GM19193 (cell line): Measurements from ENCODE around the gene CLECL1.

Source experiments
- POLR2A ChIP-seq: IDR thresholded peaks from 4 replicates; pipeline ENCODE4 v1.6.1; 2011; ENCODE audit not compliant: insufficient read depth, insufficient read length; ENCODE audit errors: extremely low read depth

CLECL1 gene

DNA sequence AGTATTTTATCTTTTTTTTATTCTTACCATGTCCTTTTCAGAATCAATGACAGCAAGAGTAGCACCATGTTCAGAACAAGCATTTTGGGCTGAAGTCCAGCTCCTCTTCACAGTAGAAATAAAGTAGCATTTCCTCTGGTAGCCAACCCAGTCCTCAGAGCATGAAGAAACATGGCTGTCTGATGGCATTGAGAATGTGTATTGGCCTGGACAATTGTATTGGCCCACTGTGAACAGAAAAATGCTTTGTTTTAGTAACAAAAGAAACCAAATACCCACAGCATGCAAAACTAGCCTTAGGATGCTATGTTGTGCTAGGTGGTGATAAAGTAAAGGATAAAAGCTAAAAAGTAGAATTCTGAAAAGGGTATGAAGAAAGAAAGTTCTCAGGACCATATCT, 22.1 kb upstream of the CLECL1 start:
- TF ChIP-seq POLR2A = no peak

DNA sequence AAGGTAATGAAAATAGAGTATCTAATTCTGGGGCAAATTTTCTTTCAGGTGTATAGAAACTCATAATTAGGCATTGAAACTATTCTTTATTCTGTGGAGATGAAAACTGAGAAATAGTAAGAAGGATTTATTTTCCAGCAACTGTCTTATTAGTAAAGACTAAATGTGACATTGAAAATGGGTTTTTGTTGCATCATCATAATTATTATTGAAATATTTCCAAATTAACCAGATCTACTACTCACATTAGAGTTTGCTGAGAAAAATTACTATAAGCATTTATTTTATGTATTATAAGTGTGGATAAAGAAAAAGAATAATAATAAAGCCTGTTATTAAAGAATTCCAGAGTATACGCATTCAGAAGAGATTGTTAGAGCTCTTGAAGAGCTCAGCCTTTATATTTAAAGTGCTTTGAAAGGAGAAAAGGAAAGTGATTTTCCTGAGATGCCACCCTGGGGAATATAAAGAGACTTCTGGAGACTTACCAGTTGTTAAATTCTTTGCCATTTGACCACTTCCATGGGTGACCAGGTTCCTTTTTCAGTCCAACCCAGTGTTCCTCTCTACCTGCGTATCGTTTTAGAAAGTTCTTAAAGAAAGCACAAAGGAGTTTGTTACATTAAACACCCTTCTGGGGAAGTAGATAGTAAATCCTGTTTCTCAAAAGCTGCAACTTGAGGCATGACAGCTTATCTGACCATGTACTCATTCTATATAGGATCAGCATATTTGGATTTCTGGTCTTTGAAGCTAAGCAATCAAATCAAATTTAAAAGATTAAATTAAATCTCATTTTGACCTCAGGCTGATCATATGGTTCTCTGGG, 21.4 kb upstream of the CLECL1 start:
- peak; percentile 33 for TF ChIP-seq POLR2A

DNA sequence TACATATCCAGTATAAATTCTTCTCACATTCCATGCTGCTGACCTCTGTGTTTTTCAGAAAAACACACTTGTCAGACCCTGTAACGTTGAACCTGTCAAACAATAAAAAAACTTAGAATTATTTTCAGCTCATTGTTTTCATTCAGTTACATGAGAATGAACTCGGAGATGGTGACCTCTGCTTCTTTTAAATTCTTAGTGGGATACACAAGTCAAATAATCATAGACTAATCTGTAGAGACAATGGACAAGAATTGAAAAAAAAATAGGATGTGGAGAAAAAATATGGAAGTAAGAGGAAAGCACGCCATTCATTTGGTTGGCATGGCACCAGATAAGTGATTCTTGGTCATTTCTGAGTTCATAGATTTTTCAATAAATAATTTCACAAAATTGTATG, 20.6 kb upstream of the CLECL1 start:
- no peak for TF ChIP-seq POLR2A

DNA sequence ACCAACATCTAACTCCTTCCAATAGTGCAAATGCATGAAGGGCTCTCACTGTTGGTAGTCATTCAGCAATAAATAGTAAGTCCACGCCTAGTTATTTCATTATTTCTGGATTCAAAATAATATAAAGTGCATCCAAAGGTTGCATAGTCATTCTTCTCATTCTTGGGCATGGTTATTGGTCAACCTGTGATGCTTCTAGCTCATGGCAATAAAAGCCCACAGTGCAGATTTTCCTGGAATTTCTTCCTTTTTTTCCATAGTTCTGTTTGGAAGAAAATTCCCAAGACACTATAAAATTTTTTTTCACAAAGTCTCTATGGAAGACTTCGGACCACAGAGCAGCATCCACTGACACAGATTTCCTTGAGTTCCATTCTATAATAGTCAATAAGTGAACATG, 20.2 kb upstream of the CLECL1 start:
- TF ChIP-seq POLR2A = no peak

DNA sequence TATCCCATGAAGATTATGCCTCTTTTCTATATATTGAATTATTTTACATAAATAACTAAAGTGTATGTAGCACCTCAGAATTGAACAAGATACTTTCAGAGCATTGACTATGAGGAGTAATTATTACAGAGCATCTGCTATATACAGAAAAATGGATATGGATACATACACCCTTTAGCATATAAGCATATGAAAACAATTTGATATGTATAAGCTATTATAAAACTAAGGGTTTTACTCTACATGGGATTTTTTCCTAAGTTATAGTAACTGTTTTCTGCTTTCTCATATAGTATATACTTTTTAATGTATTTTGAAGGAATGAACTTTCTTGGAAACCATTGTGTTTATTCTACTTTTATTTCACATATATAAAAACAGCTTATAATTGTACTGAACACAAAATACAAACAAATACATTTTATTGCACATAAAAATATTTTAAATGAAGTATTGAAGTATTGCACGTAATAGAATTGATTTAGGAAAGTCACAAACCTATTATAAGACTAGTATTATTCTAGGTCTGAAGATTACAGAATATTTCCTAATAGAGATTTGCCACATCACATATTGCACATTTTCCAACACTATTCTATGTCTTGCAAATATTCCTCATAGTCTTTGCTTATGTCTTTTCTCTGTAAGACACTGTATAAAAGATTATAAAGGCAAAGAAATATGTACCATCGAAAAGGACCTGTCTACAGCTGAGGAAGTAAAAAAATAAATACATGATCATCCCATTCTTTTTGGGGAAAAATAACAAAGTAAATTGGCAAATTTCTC, 19.4 kb upstream of the CLECL1 start:
- peak; percentile 3 for TF ChIP-seq POLR2A

DNA sequence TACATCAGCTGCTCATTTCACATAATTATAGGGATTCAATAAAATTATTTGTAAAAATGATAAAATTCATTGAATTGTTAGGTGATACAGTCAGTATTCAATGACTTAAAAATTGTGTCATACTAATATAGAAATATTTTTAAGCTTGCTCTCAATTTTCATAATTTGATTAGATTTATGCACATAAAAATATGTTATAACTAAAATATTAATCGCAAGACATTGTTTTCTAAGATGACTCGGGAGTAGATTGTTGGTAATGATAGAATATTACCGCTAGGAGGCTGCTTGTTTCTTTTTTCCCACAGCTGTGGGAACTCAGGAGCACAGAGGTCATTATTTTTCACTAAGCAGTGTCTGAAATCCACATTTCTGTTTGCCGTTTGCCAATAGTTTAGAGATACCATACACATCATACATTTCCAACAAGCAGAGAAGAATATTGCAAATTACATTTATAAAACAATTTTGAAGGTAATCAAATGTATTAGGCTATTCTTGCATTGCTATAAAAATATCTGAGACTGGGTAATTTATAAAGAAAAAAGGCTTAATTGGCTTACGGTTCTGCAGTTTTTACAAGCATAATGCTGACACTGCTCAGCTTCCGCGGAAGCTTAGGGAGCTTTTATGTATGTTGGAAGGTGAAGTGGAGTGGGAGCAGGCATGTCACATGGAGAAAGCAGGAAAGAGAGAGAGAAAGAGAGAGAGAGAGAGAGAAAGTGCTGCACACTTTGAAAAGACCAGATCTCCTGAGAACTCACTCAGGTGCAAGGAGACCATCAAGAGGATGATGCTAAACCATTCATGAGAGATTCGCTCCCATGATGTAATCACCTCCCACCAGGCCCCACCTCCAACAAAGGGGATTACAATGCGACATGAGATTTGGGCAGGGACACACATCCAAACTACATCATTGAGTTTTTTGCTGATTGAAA, 18.6 kb upstream of the CLECL1 start:
- peak; percentile 44 for TF ChIP-seq POLR2A

DNA sequence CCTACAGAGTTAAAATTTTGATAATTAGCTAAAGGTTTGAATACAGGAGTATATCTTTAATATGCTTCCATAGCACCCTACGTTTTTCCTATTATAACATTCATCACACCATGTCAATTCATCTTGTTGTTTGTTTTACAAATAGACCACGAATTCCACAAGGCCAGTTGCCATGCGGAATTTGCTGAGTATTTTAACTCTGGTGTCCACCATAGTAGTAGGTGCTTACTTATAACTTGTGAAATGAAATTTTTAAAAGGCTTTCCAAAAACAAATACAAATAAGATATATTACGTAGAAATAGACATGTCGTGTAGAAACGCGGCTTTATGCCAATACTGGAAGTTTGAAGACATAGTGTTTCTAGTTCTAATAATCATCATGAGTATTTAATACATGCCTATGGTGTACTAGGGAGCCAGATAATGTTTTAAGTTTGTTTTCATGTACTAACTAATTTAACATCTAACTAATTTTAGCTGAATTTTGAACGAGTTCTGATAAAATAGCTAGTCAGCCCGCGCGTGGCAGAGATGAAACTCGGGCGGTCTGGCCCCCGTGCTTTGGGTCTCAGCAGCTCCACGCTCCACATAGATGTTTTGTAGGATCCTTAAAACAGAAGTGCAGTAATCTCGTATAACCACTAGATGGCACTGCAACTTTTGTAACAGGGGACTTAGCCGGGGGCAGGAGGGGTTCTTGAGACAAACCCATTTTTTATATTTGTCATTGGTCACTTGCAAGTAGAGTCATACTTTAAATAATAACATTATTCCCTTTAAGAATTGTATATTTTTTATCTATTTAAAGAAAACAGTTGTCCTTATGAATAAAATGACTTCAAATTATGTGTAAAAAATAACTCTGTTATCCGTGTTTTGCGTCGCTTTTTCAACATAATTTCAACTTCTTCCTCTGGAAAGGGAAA, 17.6 kb upstream of the CLECL1 start:
- TF ChIP-seq POLR2A = no peak

DNA sequence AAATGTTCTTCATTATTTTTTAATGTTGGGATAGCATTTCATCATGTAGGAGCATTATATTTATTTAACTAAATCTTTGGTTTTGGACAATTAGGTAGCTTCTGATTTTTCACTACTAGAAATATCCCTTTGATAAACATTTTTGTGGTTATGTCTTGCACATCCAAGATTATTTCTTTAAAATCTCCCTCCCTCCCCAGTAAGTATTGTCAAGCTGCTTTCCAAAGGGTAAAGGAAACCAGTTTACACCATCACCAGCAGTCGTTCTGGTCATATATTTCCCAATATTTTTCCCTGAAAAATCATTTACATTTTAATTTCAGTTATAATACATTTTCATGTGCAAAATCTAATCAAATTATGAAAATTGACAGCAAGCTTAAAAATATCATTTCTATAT, 16.7 kb upstream of the CLECL1 start:
- TF ChIP-seq POLR2A = no peak

DNA sequence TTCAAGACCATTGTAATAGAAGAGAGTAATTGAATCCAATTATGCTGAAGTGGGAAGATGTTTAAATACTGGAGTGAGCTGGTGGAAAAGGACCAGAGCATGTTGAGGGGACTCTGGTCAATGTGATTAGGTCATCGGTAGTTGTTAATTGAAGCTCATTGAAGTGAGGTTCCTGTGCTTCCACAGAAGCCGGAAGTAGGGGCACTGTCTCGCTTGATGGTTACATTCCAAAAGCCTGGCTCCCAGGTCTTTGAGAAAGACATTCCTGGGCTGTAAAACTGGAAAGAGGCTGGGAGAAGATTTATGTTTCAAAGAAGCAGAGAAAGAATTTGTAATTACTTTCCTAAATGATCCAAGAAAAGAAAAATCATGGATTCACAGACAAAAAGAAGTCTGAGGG, 12.3 kb upstream of the CLECL1 start:
- no peak for TF ChIP-seq POLR2A

DNA sequence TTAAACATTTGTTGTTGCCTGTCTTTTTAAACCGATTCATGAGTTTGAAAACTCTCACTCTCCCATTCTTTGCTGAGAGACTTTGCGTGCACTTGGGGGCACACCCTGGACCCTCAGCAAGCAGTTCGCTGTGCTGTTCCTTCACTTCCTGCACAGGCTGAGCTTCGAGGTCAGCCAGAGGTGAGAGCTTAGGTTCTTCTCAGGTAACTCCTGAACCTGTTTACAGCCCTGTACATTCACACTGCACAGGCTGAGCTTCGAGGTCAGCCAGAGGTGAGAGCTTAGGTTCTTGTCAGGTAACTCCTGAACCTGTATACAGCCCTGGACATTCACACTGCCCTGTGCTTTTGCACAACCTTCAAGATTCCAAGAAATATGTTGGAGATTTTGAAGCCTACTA, 9.8 kb upstream of the CLECL1 start:
- no peak for TF ChIP-seq POLR2A

DNA sequence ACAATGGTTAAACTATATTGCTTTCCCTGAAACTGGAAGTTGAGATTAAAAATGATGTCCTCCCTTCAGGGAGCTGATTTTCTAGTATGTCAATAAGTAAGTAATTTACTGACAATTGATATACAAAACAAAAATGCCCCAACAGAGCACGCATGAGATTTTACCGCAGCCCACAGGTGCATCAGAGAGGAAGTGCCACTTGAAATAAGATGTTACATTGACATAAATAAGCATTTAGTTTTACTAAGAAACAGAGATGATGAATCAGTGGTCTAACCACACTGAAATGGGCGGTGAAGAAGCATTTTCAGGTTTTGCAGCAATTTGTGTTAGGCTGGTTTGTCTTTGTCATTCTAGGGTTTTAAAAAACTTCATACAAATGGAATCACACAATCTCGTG, 8.8 kb upstream of the CLECL1 start:
- TF ChIP-seq POLR2A = no peak

DNA sequence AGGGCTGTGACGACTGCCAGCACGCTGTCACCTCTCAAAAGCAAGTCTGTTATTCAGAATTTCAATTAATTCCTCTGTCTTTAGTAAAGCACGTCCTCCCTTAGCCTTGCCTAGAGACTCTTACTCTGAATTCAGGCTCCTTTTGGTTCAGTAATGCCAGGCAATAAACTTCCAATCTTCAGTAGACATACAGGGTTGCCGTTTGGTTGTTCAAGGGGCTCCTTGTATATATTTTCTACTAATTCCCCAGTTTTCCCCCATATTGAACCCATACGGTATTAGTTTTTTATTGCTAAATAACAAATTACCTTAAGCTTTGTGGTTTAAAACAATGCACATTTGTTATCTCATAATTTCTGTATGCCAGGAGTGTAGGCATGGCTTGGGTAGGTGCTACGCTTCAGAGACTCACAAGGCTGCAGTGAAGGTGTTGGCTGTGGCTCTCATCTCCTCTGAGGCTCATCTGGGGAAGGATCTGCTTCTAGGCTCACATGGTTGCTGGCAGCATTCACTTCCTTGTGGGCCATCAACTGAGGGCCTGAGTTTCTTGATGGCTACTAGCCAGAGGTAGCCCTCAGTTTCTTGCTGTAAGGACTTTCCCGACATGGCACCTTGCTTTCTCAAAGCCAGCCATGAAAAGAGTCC, 7.3 kb upstream of the CLECL1 start:
- no peak for TF ChIP-seq POLR2A

DNA sequence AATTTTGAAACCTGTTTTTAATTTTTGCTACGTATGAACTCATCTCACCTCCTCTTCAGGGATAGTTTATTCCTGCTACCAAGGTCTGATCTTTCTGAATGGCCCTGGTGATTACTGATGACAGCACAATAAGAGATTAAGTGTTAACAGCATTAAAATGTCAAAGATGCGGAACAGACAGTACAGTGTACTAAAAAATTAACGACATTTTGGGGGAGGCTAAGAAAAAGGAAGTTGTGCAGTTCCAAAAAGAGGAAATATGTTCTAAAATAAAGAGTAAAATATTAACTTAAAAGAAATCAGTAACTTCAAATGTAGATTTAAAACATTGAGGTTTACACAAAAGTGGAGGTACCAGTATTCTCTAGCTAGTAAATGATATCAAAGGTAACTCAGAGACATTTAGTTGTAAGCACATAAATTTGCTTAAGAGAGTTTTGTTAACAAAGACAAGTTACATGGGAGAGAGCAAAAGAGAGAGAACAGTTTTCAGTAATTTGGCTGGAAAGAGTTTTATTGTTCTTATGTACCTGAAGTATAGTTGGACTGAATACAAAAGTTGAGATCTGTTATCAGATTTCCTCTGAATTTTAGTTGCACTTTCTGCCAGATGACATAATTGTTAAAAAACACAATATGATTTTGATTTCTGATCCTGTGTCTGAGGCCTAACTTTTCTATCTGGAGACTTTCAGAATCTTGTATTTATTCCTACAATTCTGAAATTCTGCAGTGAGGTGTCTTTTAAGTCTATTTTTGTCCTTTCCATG, 4.2 kb upstream of the CLECL1 start:
- TF ChIP-seq POLR2A = no peak
